Measurements from ENCODE around the gene WDHD1.
"Not testable (repeated sequence)": the region's sequence is repeated elsewhere in the genome, so short reads cannot be mapped to it uniquely, and the experiment has no call there.

WDHD1 gene

DNA sequence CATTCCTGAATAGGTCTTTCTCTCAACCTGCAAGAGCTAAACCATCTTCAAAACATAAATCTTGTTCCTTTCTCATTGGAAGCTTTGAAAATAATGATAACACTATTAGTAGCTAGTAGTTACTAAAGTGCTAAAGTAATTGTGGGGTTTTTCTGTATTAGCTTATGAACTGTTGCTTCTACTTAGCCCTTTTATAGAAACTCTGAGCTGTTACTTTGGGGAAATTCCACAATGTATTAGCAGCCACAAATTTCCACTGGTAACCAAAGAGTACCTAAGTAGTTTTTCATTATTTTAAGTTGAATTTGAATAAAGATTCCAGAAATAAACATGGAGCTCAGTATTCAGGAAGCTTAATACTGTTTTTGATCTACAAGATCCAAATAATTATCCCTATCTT is 18.2 kb upstream of the WDHD1 start:
- no peak for DNase-seq (ENCODE audit: low spot score)

DNA sequence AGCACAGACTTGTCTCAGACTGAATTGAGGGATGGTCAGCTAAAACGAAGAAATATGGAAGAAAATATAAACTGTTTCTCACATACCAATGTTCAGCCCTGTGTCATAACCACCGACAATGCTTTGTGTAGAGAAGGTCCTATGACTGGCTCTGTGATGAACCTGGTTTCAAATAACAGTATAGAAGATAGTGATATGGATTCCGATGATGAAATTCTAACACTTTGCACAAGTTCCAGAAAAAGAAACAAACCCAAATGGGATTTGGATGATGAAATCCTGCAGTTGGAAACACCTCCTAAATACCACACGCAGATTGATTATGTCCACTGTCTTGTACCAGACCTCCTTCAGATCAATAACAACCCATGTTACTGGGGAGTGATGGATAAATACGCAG is 16.6 kb upstream of the WDHD1 start:
- DNase-seq (ENCODE audit: low spot score): no peak

DNA sequence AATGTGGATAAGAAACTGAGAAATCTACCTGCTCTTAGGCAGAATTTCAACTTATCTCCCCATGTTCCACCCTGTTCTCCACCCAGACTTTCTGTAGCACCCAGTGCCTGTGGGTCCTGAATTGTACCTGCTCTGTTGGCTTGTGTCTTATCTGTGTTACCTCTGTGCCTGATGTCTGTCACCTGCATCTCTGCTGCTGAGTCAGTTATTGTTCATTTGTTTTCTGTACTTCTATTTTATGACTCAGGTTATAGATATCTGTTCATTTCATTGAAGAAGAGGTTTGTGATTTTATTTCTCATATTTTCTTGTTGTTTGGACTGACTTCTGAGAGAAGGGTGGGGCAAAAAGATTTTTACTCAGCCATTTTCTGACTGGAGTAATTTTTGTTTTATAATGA is 11.8 kb upstream of the WDHD1 start:
- no peak for DNase-seq (ENCODE audit: low spot score)

DNA sequence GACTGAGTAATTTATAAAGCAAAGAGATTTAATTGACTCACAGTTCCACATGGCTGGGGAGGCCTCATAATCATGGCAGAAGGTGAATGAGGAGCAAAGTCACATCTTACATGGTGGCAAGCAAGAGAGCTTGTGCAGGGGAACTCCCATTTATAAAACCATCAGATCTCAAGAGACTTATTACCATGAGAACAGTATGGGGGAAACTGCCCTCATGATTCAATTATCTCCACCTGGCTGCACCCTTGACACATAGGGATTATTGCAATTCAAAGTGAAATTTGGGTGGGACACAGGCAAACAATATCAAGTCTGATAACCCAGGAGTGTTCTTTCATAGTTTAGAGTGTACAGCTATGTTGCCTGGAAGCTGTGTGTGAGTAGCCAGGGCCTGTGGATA is 11.1 kb upstream of the WDHD1 start:
- DNase-seq (ENCODE audit: low spot score): not testable (repeated sequence)

DNA sequence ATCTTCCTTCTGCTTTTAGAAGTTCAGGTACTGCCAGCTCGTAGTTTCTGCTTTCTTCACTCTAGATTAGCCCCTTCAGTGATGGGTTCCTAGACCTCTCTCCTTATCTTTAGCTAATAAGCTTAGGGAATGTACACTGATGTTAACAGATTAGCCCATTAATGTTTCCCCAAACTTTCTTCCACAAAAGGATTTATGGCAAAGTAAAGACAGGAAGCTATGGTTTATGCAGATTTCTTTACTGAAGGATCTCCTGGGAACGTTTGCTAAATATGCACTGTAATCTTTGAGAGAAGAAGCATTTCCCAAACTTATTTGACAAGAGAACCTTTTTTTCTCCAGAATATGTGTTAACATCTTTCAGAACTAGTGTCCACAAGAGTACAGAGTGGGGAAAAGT is 4.3 kb upstream of the WDHD1 start:
- DNase-seq (ENCODE audit: low spot score): no peak

DNA sequence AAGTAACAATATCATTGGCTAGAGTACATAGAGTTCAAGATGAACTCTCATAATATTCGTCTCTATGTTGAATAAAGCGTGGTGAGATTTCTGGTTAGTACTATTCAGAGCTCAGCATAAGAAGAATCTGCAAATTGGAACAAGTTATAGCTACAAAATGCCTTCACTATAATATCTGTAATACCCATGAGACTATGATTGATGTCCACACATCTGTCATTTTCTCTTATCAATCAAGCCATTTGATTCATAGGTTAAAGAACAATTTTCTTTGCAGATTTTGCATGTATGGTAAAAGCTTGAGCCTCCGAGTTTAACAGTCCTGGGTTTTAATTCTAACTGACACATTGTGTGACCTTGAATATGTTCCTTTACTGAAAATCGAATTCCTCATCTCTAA is 1.6 kb upstream of the WDHD1 start:
- DNase-seq (ENCODE audit: low spot score): no peak

DNA sequence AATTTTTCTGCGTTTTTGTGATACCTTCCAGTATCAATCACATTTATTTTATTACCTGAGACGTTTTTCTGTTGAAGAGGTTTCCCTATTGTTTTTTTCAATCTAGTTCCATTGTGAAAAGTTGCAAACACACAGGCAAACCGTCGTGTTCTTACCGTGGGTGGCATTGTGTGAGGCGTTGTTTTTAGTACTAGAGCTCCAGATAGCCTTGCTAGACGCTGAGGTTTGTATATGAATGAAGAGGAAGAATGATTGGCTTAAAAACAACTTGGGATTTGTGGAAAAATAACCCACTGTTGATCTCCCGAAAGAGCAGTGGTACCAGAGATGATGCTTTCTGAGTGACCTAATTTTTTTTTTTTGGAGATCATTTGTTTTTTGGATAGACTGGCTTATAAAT is 1.2 kb upstream of the WDHD1 start:
- no peak for DNase-seq (ENCODE audit: low spot score)

DNA sequence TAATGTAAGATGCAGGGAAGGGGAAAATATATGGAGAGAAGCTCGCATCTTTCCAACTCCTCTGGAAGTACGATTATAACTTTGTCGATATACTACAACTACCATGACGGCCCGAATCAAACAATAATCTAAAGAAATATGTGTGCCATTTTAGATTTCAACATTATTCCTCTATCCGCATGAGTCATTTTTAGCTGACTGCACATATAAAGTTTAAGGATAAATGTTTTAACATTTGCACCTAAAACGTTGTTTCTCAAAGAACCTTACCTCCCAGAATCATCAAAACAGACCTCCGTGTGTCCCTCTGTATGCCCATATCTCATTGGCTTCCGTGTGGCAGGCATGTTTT is 482 bp downstream of the WDHD1 start:
- DNase-seq (ENCODE audit: low spot score): no peak

DNA sequence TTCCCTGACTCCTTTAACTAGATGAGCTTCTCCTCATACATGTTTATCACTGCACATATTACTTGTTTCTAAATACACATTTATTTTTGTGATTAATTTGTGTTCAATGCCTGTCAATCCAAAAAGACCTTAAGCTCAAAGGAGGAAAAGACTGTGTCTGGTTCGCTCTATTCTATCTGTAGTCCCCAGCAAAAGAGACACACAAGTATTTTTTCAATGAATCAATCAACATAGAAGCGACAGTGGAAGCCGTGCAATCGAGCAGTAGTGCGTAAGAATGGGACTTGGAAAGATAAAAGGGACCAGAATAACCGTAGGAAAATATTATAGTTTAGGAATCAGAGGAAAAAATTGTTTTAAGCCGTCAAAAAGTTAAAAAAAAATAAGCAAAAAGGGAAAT is 951 bp downstream of the WDHD1 start:
- DNase-seq (ENCODE audit: low spot score): no peak

DNA sequence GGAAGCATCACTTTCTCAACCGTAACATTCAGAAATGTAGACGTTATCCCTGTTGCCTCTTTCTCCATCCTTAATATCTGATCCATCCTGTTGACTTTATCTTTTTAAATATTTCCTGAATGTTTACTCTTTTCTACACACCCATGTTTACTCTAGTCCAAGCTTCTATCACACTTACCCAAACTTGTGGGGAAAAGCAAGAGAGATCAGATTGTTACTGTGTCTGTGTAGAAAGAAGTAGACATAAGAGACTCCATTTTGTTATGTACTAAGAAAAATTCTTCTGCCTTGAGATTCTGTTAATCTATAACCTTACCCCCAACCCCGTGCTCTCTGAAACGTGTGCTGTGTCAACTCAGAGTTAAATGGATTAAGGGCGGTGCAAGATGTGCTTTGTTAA is 2.5 kb downstream of the WDHD1 start:
- not testable (repeated sequence) for DNase-seq (ENCODE audit: low spot score)

DNA sequence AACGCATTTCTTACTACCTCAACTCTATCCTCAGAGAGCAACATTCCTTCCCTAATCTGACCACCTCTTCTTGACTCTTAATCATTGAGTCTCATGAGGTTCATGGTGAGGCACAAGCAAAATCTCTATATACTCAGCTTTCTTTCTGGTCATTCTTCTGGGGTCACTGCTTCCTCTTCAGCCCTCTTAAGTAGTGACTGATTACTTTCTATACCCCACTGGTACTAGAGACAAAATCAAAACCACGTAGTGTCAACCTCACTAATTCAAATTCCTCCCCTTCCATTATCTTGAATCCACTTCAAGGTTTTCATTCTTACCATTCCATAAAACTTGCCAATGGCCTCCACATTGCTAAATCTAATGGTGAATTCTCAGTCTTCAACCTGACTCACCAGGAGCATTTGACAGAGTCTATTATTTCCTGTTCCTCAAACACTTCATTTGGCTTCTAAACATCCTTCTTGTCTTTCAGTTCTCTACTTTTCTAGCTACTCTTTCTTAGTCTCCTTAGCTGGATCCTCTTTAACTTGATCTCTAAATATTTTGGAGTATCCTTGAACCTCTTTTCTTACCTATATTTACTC is 6.8 kb downstream of the WDHD1 start:
- peak; percentile 19 for DNase-seq (ENCODE audit: low spot score)

DNA sequence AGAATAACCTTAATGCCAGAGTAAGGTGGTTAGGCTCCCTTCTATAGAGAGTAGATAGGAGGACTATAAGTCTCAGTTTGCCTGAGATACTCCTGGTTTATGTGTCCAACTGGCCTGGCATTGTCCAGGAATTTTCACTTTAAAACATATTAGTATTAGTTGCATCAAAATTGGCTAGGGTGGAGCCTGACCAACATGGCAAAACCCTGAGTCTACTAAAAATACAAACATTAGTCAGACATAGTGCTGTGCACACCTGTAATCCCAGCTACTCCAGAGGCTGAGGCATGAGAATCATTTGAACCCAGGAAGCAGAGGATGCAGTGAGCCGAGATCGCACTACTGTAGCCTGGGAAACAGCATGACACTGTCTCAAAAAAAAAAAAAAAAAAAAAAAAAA is 11.9 kb downstream of the WDHD1 start:
- no peak for DNase-seq (ENCODE audit: low spot score)

DNA sequence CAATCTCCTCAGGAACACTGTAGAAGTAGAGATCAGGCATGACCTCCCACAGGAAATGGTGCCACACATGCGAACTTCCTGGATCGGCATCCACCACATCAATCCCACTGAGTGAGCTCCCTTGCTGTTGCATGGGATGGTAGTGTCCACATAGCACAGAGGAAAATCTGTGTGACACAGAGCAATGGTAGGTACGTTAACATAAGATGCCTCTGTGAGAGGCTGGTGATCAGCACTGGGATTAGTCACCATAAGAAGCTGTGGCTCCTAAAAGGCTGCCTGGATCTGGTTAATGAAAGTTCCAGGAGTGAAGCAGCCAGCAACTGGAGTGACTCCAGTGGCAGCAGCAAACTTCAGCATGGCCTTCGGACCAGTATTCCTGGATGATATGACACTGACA is 21.8 kb downstream of the WDHD1 start:
- peak; percentile 13 for DNase-seq (ENCODE audit: low spot score)

DNA sequence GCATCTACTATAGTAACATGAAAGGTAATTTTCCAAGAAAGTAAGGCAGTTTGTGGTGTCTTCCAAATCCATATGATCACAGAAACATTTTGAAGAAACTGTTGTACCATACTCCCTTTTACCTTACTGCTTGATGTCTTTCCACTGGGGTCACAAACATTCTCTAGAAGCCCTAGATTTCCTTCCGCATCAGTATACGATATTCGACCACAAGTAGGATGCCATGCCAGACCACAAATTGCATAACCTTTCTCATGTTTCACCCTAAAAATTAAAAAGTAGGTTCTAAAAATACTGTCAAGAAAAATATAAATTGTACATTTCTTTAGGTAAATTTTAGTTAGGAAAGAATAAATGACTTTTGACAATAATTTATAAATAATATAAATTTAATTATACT is 26.5 kb downstream of the WDHD1 start:
- no peak for DNase-seq (ENCODE audit: low spot score)

DNA sequence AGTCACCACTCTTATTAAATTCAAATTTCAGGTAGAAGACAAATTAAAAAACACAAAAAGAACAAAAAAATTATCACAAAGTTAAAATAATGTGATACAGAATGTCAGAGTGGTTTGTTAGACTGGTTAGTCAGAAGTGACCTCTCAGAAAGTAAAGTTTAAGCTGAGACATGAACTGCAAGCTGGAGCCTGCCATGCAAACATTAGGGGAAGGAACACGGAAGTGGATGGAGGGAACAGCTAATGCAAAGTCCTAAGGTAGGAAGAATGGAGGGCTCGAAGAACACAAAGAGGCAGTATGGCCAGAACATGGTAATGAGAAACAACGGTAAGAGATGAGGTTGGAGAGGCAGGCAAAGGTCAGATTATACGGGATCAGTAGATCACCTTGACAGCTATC is 41.7 kb downstream of the WDHD1 start:
- DNase-seq (ENCODE audit: low spot score): no peak

DNA sequence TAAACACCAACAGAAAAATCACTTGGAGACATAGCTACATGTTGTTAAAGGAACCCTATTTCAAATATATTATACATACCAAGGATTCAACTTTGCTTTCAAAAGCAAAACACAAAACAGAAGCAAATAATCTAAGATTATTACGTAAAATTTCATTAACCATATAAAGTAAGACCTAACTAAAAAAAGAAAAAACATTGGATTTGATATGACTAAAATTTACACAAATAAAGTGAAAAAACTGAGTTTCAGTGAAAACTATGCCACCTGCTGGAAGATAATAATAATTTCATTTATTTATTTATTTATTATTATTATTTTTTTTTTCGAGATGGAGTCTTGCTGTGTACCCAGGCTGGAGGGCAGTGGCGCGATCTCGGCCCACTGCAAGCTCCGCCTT is 45.2 kb downstream of the WDHD1 start:
- DNase-seq (ENCODE audit: low spot score): peak; percentile 12

DNA sequence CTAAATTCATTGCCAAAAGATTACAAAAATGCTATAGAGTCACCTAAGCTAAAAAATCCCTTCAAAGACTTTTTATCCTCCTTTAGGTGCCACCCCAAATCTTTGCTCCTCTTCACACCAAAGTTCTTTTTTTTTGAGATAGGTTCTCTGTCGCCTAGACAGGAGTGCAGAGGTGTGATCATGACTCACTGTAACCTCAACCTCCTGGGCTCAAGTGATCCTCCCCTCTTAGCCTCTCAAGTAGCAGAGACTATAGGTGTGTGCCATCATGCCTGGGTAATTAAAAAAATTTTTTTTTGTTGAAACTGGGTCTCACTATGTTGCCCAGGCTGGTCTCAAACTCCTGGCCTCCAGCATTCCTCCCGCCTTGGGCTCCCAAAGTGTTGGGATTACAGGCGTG is 47.9 kb downstream of the WDHD1 start:
- no peak for DNase-seq (ENCODE audit: low spot score)

DNA sequence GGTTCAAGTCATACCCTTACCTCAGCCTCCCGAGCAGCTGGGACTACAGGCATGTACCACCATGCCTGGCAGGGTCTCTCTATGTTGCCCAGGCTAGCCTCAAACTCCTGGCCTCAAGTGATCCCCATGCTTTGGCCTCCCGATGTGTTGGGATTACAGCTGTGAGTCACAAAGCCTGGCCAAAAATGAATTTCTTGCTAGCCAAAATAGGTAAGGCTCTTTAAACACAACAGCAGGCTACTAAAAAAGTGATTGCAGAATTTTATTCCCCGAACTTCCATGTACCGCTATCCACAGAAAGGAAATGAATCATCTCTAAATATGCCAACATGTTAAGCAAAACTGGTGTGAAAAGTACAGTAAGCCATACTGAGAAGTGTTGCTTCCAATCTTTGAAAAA is 50.6 kb downstream of the WDHD1 start:
- DNase-seq (ENCODE audit: low spot score): peak; percentile 50

DNA sequence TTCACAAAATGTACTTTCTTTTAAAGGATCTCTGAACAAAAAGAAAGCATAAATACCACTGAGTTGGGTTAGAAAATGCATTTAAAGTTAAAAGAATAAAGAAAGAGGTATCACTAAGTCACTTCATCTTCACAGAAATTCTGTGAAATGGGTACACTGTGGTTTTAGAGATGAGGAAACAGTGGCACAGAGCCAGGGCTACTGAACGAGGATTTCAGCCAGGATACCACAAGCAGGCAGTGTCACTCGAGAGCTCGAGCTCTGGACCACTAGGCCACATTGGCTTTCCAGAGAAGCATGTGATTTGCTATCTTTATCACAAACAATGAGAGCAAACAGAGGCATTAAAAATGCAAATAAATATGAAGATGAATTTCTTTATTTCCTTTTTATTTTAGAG is 51.0 kb downstream of the WDHD1 start:
- DNase-seq (ENCODE audit: low spot score): no peak

DNA sequence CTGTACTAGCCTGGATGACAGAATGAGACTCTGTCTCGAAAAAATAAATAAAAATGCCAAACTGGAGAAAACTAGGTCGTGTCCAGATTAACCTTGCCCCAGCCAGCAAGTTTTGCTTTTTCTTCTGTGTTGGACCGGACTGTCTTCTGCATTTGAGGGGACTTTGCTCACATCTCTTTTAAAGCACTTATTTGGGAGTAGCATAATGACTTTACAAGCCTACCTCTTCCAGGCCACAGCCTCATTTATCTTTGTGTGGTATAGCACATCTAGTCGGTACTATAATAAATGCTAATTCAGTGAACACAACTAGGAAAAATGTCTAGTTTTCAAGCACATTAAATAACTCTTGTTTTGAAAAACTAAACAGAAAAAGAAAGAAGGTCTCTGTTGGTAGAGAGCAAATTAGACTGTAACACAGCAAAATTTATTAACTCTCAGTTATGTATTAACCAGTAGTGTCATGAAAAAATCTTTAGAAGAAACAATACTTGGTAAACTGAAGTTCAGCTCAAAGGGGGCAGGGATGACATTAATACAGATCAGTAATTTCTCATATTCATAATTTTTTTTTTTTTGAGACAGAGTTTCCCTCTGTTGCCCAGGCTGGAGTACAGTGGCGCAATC is 52.0 kb downstream of the WDHD1 start:
- no peak for DNase-seq (ENCODE audit: low spot score)

DNA sequence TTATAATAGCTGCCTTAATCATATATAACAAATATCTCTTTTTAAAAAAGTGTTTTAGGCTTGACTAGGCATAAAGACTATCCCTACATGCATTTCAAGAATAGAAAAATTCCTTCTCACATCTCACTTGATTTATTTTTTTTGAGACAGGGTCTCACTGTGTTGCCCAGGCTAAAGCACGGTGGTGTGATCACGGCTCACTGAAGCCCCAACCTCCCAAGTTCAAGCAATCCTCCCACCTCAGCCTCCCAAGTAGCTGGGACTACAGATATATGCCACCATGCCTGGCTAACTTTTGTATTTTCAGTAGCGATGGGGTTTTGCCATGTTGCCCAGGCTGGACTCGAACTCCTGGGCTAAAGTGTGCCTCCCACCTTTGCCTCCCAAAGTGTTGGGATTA is 59.4 kb downstream of the WDHD1 start:
- no peak for DNase-seq (ENCODE audit: low spot score)

DNA sequence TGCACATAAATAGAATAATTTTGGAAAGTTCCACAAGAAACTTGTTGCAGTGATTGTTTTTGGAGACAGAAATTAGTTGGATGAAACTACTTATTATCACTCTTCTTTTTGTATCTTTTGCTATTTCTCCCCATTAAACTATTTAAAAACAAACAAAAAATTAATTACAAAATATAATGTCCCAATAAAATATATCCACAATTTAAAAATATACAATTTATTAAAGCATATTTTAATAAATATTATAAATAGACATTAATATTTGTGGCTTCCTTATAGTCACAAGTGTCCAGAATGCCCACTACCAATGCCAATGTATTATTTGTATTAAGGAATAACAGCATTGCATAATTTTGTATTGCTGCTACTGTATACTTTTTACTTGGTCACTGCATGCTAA is 71.8 kb downstream of the WDHD1 start:
- DNase-seq (ENCODE audit: low spot score): no peak

DNA sequence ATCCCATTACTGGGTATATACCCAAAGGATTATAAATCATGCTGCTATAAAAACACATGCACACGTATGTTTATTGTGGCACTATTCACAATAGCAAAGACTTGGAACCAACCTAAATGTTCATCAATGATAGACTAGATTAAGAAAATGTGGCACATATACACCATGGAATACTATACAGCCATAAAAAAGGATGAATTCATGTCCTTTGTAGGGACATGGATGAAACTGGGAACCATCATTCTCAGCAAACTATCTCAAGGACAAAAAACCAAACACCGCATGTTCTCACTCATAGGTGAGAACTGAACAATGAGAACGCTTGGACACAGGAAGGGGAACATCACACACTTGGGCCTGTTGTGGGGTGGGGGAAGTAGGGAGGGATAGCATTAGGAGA is 73.3 kb downstream of the WDHD1 start:
- DNase-seq (ENCODE audit: low spot score): not testable (repeated sequence)

DNA sequence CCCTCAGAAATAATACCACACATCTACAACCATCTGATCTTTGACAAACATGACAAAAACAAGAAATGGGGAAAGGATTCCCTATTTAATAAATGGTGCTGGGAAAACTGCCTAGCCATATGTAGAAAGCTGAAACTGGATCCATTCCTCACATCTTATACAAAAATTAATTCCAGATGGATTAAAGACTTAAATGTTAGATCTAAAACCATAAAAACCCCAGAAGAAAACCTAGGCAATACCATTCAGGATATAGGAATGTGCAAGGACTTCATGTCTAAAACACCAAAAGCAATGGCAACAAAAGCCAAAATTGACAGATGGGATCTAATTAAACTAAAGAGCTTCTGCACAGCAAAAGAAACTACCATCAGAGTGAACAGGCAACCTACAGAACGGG is 74.1 kb downstream of the WDHD1 start:
- not testable (repeated sequence) for DNase-seq (ENCODE audit: low spot score)

DNA sequence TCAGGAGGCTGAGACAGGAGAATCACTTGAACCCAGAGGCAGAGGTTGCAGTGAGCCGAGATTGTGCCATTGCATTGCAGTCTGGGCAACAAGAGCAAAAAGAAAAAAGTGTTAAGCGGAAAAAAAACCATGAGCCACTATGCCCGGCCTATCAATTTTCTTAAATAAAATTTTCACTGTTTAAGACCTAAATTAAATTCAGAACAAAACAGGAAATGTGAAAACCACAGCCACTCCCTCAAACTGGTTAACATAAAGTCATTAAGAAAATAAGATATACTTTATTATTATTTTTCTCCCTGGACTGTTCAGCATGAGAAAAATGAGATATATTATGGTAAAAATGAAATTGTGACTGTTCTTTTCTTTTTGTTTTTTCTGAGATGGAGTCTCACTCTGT is 79.7 kb downstream of the WDHD1 start:
- DNase-seq (ENCODE audit: low spot score): no peak
